Measurements from ENCODE around the gene PCSK7.

Gene PCSK7

GRCh38 chr11:117230999-117231841, 653 bp downstream of the PCSK7 start:
- DNase-seq = no peak

GRCh38 chr11:117230286-117230961, 1.4 kb downstream of the PCSK7 start:
- DNase-seq = peak; percentile 40

GRCh38 chr11:117229931-117230285, 2.0 kb downstream of the PCSK7 start:
- DNase-seq = no peak

DNA sequence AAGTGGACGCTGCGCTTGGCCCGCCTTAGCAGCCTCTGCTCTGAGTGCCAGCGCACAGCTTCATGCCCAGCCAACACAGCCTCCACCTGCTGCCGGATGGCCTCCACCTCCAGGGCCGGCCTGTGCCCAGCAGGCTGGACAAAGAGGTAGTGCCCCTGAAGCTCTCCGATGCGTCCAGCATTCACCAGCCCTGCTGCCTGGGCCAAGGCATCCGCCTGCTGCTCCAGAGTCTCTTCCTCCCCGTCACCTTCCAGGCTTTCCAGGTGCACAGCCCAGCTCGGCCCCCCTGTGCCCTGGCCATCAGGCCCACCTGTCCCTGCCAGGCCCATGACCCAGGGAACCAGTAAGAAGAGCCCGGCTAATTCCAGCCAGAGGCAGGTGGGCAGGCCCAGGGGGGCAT, 2.5 kb downstream of the PCSK7 start:
- no peak for DNase-seq

- no peak for DNase-seq
Observed at GRCh38 chr11:117228091-117228490, 3.8 kb downstream of the PCSK7 start.

GRCh38 chr11:117226388-117227385, 5.2 kb downstream of the PCSK7 start:
- no peak for DNase-seq

GRCh38 chr11:117225553-117226170, 6.2 kb downstream of the PCSK7 start:
- no peak for DNase-seq

GRCh38 chr11:117223741-117224689, 7.9 kb downstream of the PCSK7 start:
- DNase-seq = no peak

- no peak for DNase-seq
Observed at GRCh38 chr11:117222991-117223740, 8.7 kb downstream of the PCSK7 start.

GRCh38 chr11:117221775-117222517, 9.9 kb downstream of the PCSK7 start:
- no peak for DNase-seq

DNA sequence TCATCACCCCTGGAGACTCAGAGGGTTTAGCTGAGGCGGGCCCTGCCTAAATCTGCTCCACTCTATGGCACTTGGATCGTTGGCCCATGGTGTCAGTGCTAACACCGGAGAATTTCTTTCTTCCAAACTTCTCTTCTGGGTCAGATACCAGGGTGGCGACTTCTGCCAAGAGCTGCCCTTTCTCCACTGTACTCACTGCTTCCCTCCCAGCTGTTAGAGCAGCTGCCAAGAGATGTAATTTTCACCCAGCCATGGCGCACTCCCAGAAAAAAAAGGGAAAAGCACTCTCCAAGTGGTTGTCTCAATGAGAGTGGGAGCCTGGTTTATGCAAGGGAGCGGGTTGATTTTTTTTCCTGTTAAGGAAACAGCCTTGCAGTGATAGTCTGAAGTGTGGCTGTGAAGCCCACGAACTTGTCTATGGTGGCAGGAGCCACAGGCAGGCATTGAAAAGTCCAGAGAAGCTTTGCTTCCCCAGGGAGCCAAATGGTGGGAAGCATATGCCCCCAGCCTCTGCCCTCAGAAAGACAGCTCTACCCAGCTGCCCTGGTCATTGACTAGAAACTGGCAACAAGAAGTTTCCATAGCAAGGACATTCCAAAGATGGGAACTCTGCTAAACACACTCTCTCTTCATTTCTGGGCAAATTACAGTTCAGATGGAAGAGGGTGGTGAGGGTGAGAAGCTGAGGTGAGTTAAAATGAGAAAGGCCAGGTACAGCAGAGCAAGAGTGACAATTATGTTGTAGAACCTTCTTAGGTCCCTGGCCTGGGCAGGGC, 10.7 kb downstream of the PCSK7 start:
- no peak for DNase-seq

DNA sequence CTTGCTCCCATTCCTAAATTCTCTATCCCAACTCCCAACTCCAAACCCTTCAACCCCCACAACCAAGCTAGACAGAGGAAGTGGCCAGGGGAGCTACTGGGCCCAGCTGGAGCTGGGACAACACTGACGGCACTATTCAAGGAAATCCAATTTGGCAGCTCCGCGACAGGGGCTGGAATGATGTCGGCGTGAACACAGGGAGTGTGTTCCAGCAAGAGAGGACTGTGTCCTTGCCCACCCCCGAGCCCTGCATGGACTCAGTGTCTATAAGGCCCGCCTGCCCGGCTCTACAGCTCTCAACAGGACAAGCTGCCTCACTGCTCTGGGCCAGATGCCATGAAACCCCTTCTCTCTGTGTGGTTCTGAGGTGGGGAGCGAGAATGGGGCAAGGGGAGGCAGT, 11.3 kb downstream of the PCSK7 start:
- DNase-seq = no peak

DNA sequence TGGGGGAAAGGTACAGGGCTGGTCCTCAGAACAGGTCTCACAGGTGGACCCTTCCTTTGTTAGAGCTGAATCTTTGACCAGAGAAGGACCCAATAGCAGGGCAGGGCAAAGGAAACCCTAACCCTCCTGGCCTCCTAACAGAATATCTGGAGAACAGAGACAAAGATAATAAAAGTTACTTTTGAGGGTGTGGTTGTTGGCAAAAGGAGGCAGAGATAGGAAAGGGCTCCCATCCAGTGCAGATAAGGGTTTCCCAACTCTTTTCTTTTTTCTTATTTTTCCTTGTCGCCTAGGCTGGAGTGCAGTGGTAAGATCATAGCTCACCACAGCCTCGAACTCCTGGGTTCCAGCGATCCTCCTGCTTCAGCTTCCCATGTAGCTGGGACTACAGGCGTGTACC, 11.9 kb downstream of the PCSK7 start:
- DNase-seq = no peak

GRCh38 chr11:117219455-117219854, 12.4 kb downstream of the PCSK7 start:
- no peak for DNase-seq

DNA sequence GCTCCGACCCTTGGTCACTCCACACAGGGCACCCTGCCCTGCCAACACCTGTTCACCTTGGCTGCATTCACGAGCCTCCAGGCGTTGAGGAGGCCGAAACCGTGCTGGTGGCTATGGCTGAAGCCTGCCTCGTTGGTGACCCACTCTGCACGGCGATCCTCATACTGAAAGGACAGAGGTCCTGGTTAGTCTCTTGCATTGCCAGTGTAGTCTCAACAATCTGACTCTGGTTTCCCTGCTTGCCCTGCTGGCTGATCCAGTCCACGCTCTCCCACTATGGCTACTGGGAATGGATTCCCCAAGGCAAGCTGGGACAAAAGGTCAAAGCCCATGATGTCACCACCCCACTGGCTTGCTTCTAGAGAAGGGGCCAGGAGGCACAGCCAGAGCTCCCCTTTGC, 12.9 kb downstream of the PCSK7 start:
- DNase-seq = no peak

GRCh38 chr11:117218133-117218915, 13.5 kb downstream of the PCSK7 start:
- DNase-seq = no peak

DNA sequence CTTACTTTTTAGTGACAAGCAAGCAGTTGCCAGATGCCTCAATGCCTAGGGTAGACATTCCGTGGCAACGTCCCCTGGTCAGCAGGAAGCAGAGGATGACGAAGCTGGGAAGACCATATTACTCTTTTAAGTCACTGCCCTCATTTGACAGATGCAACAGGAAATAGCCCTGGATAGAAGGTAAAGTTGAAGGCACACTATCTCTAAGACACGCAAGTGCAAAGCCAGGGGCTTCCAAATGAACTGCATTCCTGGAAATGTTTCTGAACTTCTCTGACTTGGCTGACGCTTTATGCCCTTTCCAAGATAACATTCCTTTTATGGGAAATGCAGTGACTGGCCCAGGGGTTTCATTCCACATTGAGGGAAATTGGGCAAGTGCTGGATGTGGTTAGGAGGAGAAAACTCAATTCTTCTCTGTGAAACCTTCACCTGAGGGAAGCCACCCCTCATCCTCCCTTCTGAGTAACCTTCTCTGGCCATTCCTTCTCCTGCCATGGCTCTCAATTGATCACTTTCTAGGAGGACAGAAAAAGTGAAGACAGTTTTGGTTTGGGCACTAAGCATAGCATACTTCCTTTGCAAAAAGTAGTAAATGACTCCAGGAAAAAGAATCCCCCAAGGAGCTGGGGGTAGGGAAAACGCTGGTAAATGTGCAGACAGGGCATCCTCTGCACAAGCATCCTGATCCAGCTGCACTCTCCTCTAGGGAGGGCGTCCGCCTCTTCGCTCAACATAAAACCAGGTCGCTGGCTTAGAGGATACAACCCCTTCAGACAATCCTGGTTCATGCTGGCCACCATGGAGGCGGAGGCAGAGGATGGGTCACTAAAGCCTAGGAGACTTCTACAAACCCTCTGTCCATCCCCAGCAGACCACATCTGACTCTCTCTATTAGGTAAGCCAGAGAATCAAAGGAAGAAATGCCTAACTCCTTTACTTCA, 14.5 kb downstream of the PCSK7 start:
- no peak for DNase-seq

All from stimulated activated CD4-positive, alpha-beta T cell treated with anti-CD3 and anti-CD28 coated beads, Interleukin-12 subunit alpha, Interleukin-12 subunit beta, amount 100 ng/mL, for 4 hours (primary cell).